ENCODE data around the gene ZNF565.

The ZNF565 gene

DNA sequence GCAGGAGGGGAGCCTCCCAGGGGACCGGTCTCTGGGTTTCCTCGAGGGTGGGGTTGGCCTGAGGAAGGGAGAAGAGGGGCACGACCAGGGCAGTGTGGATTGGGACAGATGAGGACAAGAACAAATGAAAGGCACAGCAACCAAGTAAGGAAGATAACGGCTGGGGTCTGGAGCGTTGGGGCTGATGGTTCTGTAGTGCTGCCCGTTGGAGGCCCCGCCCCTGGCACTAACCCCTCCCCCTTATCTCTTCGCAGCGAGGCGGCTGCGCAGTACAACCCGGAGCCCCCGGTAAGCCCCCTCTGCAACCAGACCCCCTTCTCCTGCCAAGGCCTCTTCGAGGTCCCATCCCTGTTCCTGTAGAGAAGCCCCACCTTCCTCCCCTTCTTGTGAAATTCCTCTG, 72.4 kb downstream of the ZNF565 start:
- TF ChIP-seq POLR2AphosphoS5 (IDR thresholded peaks at IDR 0.05; ENCODE audit: low read depth, low read length) (no peak), FOXP2 (optimal IDR thresholded peaks at IDR 0.05; ENCODE audit: borderline replicate concordance, extremely low read depth, extremely low read length, insufficient read depth) (no peak), SIN3A (IDR thresholded peaks at IDR 0.05; ENCODE audit: borderline replicate concordance, insufficient read depth, low read length) (no peak)
- TF ChIP-seq, protein P1, sequence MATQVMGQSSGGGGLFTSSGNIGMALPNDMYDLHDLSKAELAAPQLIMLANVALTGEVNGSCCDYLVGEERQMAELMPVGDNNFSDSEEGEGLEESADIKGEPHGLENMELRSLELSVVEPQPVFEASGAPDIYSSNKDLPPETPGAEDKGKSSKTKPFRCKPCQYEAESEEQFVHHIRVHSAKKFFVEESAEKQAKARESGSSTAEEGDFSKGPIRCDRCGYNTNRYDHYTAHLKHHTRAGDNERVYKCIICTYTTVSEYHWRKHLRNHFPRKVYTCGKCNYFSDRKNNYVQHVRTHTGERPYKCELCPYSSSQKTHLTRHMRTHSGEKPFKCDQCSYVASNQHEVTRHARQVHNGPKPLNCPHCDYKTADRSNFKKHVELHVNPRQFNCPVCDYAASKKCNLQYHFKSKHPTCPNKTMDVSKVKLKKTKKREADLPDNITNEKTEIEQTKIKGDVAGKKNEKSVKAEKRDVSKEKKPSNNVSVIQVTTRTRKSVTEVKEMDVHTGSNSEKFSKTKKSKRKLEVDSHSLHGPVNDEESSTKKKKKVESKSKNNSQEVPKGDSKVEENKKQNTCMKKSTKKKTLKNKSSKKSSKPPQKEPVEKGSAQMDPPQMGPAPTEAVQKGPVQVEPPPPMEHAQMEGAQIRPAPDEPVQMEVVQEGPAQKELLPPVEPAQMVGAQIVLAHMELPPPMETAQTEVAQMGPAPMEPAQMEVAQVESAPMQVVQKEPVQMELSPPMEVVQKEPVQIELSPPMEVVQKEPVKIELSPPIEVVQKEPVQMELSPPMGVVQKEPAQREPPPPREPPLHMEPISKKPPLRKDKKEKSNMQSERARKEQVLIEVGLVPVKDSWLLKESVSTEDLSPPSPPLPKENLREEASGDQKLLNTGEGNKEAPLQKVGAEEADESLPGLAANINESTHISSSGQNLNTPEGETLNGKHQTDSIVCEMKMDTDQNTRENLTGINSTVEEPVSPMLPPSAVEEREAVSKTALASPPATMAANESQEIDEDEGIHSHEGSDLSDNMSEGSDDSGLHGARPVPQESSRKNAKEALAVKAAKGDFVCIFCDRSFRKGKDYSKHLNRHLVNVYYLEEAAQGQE (IDR thresholded peaks at IDR 0.05; ENCODE audit: insufficient read depth in 1 of 2, low read depth in 2 of 2, low read length in 2 of 2), result no peak

DNA sequence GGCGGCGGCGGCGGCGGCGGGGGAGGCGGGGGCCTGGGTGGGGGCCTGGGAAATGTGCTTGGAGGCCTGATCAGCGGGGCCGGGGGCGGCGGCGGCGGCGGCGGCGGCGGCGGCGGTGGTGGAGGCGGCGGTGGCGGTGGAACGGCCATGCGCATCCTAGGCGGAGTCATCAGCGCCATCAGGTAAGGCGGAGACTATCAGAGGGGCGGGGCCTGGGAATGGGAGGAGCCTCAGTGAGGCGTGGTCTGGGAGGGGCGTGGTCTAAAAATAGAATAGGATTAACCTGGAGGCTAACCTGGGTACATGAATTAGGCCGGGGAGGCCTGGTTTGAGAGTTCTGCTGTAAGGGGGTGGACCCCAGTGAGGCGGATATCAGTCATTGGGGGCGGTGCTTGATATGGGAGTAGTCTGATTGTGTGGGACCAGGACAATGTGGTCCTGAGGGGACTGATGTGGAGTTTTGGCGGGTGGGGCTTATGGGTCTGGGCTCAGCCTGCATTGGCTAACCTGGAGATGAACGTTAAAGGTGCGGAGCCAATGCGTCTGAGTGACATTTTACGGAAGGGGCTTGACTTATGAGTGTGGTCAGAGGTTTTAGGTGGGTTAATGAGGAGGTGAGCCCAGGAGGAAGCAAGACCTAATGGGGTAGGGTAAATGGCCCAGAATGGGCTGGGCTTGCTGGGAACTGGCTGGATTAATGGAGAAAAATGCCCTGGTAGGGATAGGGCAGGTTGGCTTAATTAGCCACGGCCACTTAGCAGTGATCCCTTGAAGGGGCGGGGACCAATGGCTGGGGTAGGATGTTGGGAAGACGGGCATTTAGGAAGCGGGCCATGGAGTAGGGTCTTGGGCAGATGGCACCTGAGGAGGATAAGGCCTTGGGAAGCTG, 73.2 kb downstream of the ZNF565 start:
- TF ChIP-seq, protein P1 (IDR thresholded peaks at IDR 0.05; ENCODE audit: insufficient read depth in 1 of 2, low read depth in 2 of 2, low read length in 2 of 2), result no peak
- TF ChIP-seq TAF1 (IDR thresholded peaks at IDR 0.05; ENCODE audit: borderline replicate concordance, insufficient read depth, low read length), result peak; percentile 62; the same call in 1 of the 2 replicates
- no peak for TF ChIP-seq SIN3A (IDR thresholded peaks at IDR 0.05; ENCODE audit: borderline replicate concordance, insufficient read depth, low read length)

DNA sequence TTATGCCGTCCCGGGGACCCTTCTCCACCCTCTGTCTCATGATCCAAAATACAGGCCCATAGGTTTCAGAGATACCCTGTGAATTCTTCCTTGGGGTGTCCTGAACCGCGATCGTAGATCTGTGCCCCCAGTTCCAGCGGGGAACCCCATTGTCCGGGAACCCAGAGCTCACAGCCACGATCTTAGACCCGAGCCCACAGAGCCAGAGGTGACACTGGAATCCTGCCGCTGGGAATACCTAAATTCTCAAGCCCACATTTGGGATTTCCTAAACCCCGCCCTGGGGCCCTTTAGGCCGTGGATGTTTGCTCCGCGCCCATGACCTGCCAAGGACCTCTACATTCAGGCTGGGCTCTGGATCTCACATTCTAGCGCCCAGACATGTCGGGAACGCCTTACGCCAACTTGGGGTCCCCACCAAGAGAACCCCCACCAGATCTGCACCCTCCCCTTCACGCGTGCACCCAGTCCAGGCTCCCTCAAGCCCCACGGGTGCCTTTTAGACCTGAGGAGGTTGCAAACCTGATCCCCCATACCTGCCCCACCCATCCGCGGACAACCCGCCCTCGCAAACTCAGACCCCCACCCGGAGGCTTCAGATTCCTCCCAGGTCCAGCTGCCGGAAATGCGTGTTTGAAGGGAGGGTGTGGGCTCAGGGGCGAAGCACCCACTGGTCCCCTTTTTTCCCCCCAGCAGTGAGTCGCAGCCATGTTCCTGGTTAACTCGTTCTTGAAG, 74.0 kb downstream of the ZNF565 start:
- no peak for TF ChIP-seq POLR2AphosphoS5 (IDR thresholded peaks at IDR 0.05; ENCODE audit: low read depth, low read length)
- TF ChIP-seq, protein P1 (IDR thresholded peaks at IDR 0.05; ENCODE audit: insufficient read depth in 1 of 2, low read depth in 2 of 2, low read length in 2 of 2), result no peak
- no peak; the same call in 1 of the 2 replicates for TF ChIP-seq TAF1 (IDR thresholded peaks at IDR 0.05; ENCODE audit: borderline replicate concordance, insufficient read depth, low read length)

DNA sequence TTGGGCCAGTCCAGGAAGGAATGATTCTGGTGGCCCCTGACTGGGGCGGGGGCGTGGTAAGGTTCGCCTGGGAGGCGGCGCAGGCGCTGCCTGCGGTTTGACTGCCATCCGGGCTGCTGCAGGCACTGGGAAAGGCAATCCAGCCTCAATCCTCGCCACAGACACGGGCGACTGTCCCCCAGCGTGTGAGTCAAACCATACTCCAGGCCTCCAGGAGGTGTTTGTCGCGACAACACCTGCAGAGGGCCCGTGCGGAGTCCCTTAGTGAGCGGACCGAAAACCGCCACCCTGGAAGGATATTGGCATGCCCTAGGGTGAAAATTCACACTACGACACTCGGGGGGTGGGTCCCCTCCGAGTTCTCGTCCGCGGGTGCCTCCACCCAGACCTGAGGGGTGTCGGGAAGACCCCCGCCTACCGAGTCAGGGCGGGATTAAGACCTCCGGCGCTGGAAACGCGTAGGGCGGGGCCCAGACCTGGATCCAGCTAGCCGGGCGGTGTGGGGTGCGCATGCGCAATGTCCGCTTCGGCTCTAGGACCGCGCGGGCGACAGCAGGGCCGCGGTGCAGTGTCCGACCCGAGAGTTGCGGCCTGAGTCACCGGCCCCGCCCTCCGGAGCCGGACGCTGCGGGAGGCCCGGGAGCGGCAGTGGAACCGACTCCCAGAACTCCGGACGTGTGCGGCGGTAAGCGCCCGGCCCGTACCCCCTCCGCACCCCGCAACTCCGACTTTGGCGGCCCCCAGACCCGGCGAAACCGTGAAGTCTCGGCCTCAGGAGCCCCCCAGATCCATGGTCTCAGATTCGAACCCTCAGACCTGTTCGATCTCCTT, 74.8 kb downstream of the ZNF565 start, which contains the start of gene CAPNS1:
Gene CAPNS1, plus strand, starts transcription at position 594 of the 831 bp plus-strand sequence. CDS start 946 bp downstream, outside the sequence.
- TF ChIP-seq FOXP2 (optimal IDR thresholded peaks at IDR 0.05; ENCODE audit: borderline replicate concordance, extremely low read depth, extremely low read length, insufficient read depth), result peak; percentile 98
- TF ChIP-seq SIN3A (IDR thresholded peaks at IDR 0.05; ENCODE audit: borderline replicate concordance, insufficient read depth, low read length), result 0 out of 2 replicates have a peak, but pooled peaks have one; percentile 6
- peak; percentile 87 for TF ChIP-seq POLR2AphosphoS5 (IDR thresholded peaks at IDR 0.05; ENCODE audit: low read depth, low read length)
- peak; percentile 83; the same call in 1 of the 2 replicates for TF ChIP-seq TAF1 (IDR thresholded peaks at IDR 0.05; ENCODE audit: borderline replicate concordance, insufficient read depth, low read length)
- TF ChIP-seq, protein P1 (IDR thresholded peaks at IDR 0.05; ENCODE audit: insufficient read depth in 1 of 2, low read depth in 2 of 2, low read length in 2 of 2), result no peak; a peak in 1 of 4 replicates

All from PFSK-1 (cell line).